ENCODE results near the gene TMEM165.
"Not testable (repeated sequence)": the region's sequence is repeated elsewhere in the genome, so short reads cannot be mapped to it uniquely, and the experiment has no call there.

TMEM165 gene

DNA sequence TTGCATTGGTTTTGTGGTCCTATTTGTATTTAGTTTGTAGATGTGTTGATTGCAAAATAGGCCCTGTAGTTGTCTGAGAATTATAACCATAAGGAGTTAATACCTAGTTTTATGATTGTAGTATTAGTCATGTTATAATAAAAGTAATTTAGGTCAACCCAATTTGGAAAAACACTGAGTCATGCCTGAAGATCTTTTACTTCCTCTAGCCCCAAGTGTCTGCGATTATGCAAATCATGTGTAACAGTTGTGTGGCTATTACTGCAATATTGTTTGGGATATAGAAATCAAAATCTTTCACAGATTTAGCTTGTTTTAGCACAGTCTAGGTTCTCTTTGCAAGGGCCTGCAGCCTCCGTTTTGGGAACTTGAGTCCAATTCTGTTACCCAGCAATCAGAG lies 37.1 kb upstream of the TMEM165 start:
- H3K4me3 Mint-ChIP-seq = no peak overlapping the region
- no peak for DNase-seq (ENCODE audit: low spot score)

DNA sequence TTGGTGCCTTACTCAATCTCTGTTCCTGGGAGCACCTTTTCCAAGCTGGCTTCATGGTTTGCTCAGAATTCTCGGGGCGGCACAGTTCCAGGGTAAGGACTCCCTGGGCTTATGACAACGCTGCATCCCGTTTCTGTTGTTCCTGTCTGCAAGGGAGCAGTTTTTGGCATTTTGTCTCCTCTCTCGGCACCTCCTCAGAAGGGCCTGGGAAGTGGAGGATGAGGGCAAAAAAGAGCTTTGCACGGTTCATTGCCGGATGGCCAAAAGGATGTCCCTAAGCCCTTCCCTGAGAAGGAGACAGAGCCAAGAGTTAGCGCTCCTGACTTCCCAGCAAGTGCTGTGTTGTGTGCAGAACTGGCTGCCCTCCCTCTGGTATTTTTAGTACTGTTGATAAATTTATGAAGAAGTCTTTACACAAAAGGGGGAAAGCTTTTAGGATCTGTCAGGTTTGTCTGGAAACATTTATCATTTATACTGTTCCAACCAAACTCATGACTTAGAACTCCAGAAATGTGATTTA lies 36.3 kb upstream of the TMEM165 start:
- peaks cover 3% of the 10 kb centered on the region for H3K36me3 Mint-ChIP-seq (ENCODE audit: low read depth)
- no peak overlapping the region for H3K4me3 Mint-ChIP-seq
- H3K27me3 Mint-ChIP-seq (ENCODE audit: low read depth) = no peaks in the 10 kb centered on the region
- no peak for DNase-seq (ENCODE audit: low spot score)
- H3K27ac Mint-ChIP-seq = no peak overlapping the region
- H3K9me3 Mint-ChIP-seq = no peaks in the 10 kb centered on the region
- H3K4me1 Mint-ChIP-seq (ENCODE audit: low read depth) = peaks cover 11% of the 10 kb centered on the region

More for the DNA sequence above, 37.1 kb upstream of the TMEM165 start:
- peaks cover 5% of the 10 kb centered on the region for H3K36me3 Mint-ChIP-seq (ENCODE audit: low read depth)
- peaks cover 11% of the 10 kb centered on the region for H3K4me1 Mint-ChIP-seq (ENCODE audit: low read depth)
- H3K9me3 Mint-ChIP-seq = no peaks in the 10 kb centered on the region
- H3K27me3 Mint-ChIP-seq (ENCODE audit: low read depth) = no peaks in the 10 kb centered on the region
- H3K27ac Mint-ChIP-seq = no peak overlapping the region

DNA sequence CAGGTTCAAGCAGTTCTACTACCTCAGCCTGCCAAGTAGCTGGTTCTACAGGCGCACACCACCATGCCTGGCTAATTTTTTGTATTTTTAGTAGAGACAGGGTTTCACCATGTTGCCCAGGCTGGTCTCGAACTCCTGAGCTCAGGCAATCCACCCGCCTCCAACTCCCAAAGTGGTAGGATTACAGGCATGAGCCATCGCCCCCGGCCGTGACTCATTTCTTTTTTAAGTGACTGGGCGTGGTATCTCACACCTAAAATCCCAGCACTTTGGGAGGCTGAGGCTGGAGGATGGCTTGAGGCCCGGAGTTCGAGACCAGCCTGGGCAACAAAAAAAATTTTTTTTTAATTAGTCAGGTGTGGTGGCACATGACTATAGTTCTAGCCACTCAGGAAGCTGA lies 32.8 kb upstream of the TMEM165 start:
- H3K27ac Mint-ChIP-seq; H3K9me3 Mint-ChIP-seq; H3K27me3 Mint-ChIP-seq (ENCODE audit: low read depth); H3K36me3 Mint-ChIP-seq (ENCODE audit: low read depth); DNase-seq (ENCODE audit: low spot score); H3K4me3 Mint-ChIP-seq: not testable (repeated sequence)
- H3K4me1 Mint-ChIP-seq (ENCODE audit: low read depth) = peaks cover 11% of the 10 kb centered on the region

DNA sequence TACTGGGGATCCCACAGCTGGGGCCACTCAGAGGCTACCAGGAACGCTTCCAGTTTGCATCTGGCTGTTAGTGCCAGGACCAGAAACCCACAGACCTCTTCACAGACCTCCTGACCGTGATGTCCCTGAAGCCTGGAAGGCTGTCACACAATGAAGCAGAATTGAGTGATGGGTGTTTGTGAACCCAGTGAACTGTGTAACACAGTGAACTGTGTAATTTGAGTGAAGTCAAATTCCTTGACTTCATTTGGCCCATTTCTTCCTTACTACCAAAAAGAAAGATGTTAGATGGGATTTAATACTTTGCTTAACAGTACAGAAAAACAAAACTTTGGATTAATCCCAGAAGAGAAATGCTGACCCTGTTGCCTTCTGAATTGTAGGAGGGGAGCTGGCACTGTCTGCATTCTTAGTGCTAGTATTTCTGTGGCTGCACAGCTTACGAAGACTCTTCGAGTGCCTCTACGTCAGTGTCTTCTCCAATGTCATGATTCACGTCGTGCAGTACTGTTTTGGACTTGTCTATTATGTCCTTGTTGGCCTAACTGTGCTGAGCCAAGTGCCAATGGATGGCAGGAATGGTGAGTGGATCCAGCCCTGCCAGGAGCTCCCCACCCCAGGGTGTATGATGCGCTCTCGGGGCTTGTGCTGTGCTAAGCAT lies 31.9 kb upstream of the TMEM165 start:
- Mint-ChIP-seq H3K27me3 (ENCODE audit: low read depth) (no peaks in the 10 kb centered on the region), H3K9me3 (no peaks in the 10 kb centered on the region), H3K4me1 (ENCODE audit: low read depth) (peaks cover 8% of the 10 kb centered on the region), H3K4me3 (no peak overlapping the region), H3K27ac (no peak overlapping the region), H3K36me3 (ENCODE audit: low read depth) (no peaks in the 10 kb centered on the region)
- no peak for DNase-seq (ENCODE audit: low spot score)

DNA sequence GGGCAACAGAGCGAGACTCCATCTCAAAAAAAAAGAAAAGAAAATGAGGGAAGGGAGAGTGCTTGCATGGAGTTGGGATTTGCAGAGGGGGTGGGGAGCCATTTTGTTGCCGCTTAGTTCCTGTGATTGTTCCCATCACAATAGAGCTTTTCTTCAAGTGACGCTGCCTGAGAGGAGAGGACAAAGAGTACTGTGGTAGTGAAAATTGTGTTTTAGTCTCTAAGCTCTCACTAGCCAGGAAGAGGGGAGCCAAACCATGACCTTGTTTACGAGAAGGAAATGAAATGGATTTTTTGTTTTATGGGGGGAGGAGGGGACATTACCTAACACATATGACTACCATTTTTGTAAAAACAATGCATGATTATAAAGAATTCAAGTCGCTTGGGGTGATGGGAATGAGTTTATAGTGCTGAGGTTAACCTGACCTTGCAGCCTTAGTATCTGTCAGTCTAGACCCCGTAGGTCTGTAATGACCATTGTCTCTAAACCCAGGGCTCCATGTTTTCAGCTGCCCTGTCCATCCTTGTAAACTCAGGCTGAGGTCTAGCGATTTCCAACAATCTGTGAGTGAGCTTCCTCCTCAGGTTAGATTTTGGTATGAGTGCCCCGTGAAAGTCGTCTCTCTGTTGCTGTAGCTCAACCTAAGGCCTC lies 30.9 kb upstream of the TMEM165 start:
- H3K9me3 Mint-ChIP-seq = no peaks in the 10 kb centered on the region
- H3K27ac Mint-ChIP-seq = no peak overlapping the region
- peaks cover 1% of the 10 kb centered on the region for H3K36me3 Mint-ChIP-seq (ENCODE audit: low read depth)
- DNase-seq (ENCODE audit: low spot score) = no peak
- H3K4me3 Mint-ChIP-seq = no peak overlapping the region
- no peaks in the 10 kb centered on the region for H3K4me1 Mint-ChIP-seq (ENCODE audit: low read depth)
- no peaks in the 10 kb centered on the region for H3K27me3 Mint-ChIP-seq (ENCODE audit: low read depth)

DNA sequence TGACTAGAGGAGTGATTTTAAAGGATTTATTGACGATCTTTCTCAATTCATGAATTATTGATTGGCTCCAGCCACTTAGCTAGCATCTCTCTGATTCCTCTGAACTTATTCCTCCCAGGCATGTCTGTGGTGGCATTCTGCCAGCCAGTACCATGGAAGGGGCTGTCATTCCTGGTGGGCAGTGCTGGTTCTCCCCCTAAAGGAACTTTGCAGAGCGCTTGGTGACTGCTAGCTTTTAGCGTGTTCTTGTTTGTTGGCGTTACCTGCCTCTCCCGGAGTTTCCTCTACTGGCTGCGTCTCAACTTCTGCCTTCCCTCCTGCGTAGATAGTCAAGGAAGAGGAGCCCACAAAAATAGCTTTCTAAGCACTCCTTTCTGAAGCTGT lies 30.4 kb upstream of the TMEM165 start:
- Mint-ChIP-seq H3K27ac (no peak overlapping the region), H3K4me3 (no peak overlapping the region), H3K4me1 (ENCODE audit: low read depth) (no peaks in the 10 kb centered on the region), H3K27me3 (ENCODE audit: low read depth) (no peaks in the 10 kb centered on the region), H3K36me3 (ENCODE audit: low read depth) (peaks cover 6% of the 10 kb centered on the region), H3K9me3 (no peaks in the 10 kb centered on the region)
- DNase-seq (ENCODE audit: low spot score) = no peak

DNA sequence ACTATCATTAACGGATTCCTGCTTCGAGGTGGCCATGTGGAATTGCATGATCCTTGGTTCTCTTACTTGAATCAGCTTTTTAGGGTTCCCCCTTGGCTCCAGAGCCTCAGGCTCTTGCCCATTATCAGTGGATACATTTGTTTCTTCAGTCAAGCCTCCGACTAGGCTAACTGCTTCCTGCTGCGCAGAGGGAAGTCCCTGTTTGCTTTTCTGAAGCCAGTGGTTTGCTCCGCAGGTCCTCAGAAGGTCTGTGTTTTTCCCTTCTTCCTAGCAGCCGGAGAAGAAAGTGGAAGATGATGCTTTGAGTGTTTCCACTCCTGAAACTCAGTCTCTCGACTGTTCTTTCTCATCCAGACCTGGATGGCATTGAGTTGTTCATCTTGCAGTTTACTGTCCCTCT lies 29.1 kb upstream of the TMEM165 start:
- no peak overlapping the region for H3K27ac Mint-ChIP-seq
- H3K27me3 Mint-ChIP-seq (ENCODE audit: low read depth) = no peaks in the 10 kb centered on the region
- H3K4me1 Mint-ChIP-seq (ENCODE audit: low read depth) = no peaks in the 10 kb centered on the region
- DNase-seq (ENCODE audit: low spot score) = no peak
- H3K4me3 Mint-ChIP-seq = no peak overlapping the region
- no peaks in the 10 kb centered on the region for H3K9me3 Mint-ChIP-seq
- H3K36me3 Mint-ChIP-seq (ENCODE audit: low read depth) = peaks cover 6% of the 10 kb centered on the region

DNA sequence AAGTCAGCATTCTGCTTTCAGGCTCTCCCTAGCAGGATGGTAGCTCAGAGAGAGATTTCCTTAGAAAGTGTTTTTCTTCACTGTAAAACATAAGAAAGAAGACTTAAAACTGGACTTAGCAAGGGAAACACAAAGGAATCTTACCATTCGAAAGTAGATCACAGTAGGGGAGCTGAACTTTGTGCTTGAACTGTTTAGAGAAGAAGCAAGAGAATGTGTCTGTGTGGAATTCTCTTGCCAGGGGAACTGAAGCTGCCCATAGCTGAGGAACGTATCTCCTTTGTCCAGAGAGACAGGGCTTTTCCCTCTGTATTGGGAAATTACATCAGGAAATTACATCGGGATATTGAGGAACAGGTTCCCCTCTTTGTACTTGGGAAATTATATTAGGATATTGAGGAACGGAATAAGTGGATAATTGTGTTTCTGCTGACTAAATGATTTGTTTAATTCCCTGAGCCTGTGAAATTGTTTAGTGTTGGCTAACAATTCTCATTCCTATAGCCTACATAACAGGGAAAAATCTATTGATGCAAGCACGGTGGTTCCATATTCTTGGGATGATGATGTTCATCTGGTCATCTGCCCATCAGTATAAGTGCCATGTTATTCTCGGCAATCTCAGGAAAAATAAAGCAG lies 28.6 kb upstream of the TMEM165 start:
- no peaks in the 10 kb centered on the region for H3K9me3 Mint-ChIP-seq
- DNase-seq (ENCODE audit: low spot score) = no peak
- H3K27me3 Mint-ChIP-seq (ENCODE audit: low read depth) = no peaks in the 10 kb centered on the region
- no peaks in the 10 kb centered on the region for H3K4me1 Mint-ChIP-seq (ENCODE audit: low read depth)
- peaks cover 6% of the 10 kb centered on the region for H3K36me3 Mint-ChIP-seq (ENCODE audit: low read depth)
- H3K27ac Mint-ChIP-seq = no peak overlapping the region
- H3K4me3 Mint-ChIP-seq = no peak overlapping the region

DNA sequence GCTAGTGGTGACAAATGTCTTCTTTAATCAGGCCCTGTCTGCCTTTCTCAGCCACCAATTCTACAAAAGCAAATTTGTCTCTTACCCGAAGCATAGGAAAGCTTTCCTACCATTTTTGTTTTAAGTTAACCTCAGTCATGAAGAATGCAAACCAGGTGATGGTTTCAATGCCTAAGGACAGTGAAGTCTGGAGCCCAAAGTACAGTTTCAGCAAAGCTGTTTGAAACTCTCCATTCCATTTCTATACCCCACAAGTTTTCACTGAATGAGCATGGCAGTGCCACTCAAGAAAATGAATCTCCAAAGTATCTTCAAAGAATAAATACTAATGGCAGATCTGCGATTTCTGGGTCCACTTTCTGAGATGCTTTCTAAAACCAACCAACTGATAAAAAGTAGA lies 25.8 kb upstream of the TMEM165 start:
- H3K27ac Mint-ChIP-seq = no peak overlapping the region
- H3K9me3 Mint-ChIP-seq = no peaks in the 10 kb centered on the region
- H3K4me3 Mint-ChIP-seq = no peak overlapping the region
- H3K27me3 Mint-ChIP-seq (ENCODE audit: low read depth) = no peaks in the 10 kb centered on the region
- no peaks in the 10 kb centered on the region for H3K4me1 Mint-ChIP-seq (ENCODE audit: low read depth)
- DNase-seq (ENCODE audit: low spot score) = no peak
- H3K36me3 Mint-ChIP-seq (ENCODE audit: low read depth) = peaks cover 6% of the 10 kb centered on the region

DNA sequence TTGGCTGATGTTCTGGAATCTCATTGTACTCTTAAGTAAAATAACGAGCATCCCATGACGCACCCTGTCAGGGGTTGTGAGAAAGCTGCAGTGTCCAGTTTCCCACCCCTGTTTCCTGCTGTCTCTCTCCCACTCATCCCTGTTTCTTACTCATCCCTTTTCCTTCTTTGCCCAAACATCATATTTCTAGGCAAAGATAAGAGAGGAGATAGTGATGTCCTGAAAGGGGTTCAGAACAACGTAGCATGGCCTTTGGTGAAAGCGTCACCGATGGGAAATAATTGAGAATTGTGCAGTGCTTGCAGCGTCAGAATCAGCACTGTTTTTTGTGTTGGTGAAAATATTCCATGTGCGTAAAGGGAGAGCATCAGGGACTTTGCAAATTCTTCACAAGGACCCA lies 23.5 kb upstream of the TMEM165 start:
- Mint-ChIP-seq H3K9me3 (no peaks in the 10 kb centered on the region), H3K36me3 (ENCODE audit: low read depth) (peaks cover 6% of the 10 kb centered on the region), H3K4me1 (ENCODE audit: low read depth) (no peaks in the 10 kb centered on the region), H3K4me3 (no peak overlapping the region), H3K27ac (no peak overlapping the region), H3K27me3 (ENCODE audit: low read depth) (no peaks in the 10 kb centered on the region)
- DNase-seq (ENCODE audit: low spot score) = no peak

DNA sequence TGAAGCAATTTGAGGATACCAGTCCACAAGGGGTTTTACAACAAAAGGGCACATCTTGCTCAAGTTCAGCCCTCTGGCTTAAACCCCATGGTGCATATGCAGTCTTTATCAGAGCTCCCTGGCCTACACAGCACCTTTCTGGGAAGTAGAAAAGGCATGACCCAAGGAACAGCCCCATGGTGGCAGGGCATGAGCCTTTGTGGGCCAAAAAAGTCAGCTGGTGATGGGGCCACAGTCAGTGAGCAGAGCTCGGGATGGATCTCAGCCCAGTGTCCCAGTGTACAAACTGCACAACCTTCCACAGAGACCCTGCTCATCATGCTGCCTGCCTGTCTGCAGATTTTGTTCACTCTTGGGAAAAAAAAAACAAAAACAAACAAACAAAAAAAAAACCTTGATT lies 22.3 kb upstream of the TMEM165 start:
- no peaks in the 10 kb centered on the region for H3K27me3 Mint-ChIP-seq (ENCODE audit: low read depth)
- H3K4me3 Mint-ChIP-seq = no peak overlapping the region
- H3K27ac Mint-ChIP-seq = no peak overlapping the region
- no peak for DNase-seq (ENCODE audit: low spot score)
- no peaks in the 10 kb centered on the region for H3K4me1 Mint-ChIP-seq (ENCODE audit: low read depth)
- no peaks in the 10 kb centered on the region for H3K9me3 Mint-ChIP-seq
- peaks cover 6% of the 10 kb centered on the region for H3K36me3 Mint-ChIP-seq (ENCODE audit: low read depth)

DNA sequence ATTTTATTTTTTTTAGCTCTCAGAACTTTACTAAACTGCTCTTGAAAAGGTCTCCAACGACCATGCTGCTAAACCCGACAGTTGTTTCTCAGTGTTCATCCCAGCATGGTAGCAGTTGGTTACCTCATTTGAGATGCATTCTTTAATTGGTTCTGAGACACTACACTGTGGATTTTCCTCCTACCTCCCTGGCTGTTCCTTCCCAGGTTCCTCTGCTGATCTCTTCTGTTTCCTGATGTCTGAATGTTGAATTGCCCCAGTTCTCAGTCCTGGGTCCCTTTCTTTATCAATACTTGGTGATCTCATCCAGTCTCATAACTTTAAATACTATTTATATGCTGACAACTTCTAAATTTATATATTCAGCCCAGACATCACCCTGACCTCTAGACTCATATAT lies 19.1 kb upstream of the TMEM165 start:
- H3K27me3 Mint-ChIP-seq (ENCODE audit: low read depth) = no peaks in the 10 kb centered on the region
- no peak overlapping the region for H3K4me3 Mint-ChIP-seq
- no peak overlapping the region for H3K27ac Mint-ChIP-seq
- DNase-seq (ENCODE audit: low spot score) = no peak
- no peaks in the 10 kb centered on the region for H3K9me3 Mint-ChIP-seq
- no peaks in the 10 kb centered on the region for H3K36me3 Mint-ChIP-seq (ENCODE audit: low read depth)
- H3K4me1 Mint-ChIP-seq (ENCODE audit: low read depth) = no peaks in the 10 kb centered on the region

DNA sequence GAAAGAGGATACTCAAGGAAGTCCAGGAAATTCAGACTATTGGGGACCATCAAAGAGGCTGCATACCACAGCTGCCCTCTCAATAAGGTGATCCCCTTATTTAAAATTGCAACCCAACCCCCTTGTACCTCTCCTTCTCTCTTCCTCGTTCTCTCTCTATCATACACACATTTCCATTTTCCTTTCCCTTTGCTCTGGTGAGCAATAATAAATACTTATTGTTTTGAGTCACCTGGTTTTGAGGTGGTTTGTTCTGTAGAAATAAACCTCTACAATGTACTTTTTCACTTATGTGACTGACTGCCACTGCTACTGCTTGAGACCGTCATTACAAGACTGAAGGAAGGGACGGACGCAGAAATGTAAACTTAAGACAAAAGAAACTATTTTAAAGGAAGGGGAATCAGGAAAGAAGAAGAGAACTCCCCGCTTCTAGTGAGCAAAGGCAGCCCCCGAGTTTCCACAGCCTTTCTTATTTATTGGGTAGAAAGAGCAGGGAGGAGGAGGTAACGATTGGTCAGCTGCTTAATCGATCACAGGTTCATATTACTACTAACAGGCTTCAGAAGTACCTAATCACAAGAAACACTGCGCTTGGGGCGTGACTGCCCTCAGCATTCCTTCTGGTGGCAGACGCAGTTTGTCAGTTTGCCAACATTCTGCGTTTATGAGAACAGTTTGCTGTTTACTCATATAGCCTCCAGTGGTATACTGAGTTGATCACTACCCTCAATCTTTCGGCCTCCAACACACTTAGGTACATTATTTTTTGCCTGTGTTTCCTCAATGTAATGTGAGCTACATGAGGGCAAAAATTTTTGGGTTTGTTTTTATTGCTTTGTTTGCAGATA lies 16.9 kb upstream of the TMEM165 start:
- Mint-ChIP-seq H3K27me3 (ENCODE audit: low read depth) (no peaks in the 10 kb centered on the region), H3K36me3 (ENCODE audit: low read depth) (no peaks in the 10 kb centered on the region), H3K9me3 (no peaks in the 10 kb centered on the region), H3K4me1 (ENCODE audit: low read depth) (peaks cover 6% of the 10 kb centered on the region), H3K27ac (no peak overlapping the region), H3K4me3 (no peak overlapping the region)
- no peak for DNase-seq (ENCODE audit: low spot score)

DNA sequence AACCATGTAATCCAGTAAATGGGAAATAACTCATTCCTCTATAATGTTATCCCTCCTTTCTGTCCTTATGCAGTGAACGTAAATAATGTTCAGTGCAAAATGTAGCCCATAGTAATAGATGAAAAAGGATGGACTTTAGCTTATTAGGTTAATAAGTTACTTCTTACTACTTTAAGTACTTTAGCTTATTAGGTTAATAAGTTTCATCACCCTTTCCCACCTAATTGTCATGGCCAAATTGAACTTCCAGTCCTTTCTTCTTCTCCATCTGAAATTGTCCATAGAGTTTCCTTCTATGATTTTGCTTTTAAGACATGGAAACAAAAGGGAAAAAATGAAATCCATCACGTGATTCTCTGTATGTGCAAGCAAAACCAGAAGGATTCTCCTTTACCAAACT lies 15.2 kb upstream of the TMEM165 start:
- Mint-ChIP-seq H3K4me1 (ENCODE audit: low read depth) (peaks cover 10% of the 10 kb centered on the region), H3K4me3 (no peak overlapping the region), H3K27ac (no peak overlapping the region), H3K27me3 (ENCODE audit: low read depth) (no peaks in the 10 kb centered on the region), H3K36me3 (ENCODE audit: low read depth) (no peaks in the 10 kb centered on the region), H3K9me3 (no peaks in the 10 kb centered on the region)
- DNase-seq (ENCODE audit: low spot score) = no peak
